C1 segment of cervical spinal cord (tissue), 14 donors: ENCODE measurements around the gene ARID1B.

Experiments
- DNase-seq, 14 donors: peaks; one replicate each; lab custom pipeline; 2025; lab: John Stamatoyannopoulos, UW

The ARID1B gene

DNA sequence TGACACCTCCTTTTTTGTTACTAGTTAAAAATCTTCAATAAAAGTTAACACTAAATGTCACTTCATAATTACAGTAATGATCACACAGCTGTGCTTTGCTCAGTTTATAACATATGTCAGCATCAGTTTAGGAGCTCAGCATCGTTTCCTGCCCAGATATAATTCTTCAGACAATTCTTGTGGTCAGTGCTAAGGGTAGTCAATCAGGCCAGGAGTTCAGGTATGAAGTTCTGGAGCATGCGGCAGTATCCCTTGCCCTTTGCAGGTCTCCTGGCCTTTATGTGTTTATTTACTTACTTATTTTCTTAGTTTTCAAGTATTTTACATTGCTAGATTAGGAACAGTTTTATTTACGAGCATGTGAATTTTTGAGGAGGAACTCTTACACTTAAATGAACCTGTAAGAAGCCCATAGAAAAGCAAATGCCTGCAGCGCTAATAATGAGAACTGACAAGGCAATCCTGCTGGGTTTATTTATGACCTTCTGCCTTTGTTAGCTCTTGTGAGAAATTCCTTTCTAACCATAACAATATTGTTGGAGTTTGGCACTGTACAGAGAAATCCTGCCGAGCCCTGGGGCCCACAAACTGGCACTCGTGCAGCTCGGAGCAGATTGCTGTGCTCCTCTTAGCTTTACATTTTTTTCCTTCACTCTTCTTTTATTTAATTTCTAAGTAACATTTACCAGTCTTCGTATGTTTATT, 293.4 kb downstream of the ARID1B start:
- peak in 1 of 14 donors; percentile 95 for DNase-seq

GRCh38 chr6:157072128-157072527, 294.9 kb downstream of the ARID1B start:
- no peak for DNase-seq

DNA sequence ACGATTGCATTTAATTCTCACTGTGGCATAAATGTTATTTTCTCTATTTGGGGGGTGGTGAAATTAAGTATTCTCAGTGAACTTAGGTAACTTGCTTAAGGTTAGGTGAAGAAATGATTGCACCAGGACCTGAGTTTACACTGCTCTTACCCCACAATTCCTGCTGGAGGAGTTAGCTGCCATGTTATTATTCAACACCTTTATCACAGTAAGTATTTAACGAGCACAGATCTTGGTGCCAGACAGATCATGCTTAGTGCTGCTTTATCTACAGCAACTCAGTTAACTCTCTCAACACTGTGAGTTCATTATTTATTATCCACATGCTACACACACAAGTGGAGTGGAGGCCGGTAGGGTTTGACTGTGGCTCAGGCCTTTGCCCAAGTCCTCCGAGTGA, 296.4 kb downstream of the ARID1B start:
- no peak for DNase-seq

- DNase-seq: no peak
These were observed 297.8 kb downstream of the ARID1B start for GRCh38 chr6:157074969-157075368.

DNA sequence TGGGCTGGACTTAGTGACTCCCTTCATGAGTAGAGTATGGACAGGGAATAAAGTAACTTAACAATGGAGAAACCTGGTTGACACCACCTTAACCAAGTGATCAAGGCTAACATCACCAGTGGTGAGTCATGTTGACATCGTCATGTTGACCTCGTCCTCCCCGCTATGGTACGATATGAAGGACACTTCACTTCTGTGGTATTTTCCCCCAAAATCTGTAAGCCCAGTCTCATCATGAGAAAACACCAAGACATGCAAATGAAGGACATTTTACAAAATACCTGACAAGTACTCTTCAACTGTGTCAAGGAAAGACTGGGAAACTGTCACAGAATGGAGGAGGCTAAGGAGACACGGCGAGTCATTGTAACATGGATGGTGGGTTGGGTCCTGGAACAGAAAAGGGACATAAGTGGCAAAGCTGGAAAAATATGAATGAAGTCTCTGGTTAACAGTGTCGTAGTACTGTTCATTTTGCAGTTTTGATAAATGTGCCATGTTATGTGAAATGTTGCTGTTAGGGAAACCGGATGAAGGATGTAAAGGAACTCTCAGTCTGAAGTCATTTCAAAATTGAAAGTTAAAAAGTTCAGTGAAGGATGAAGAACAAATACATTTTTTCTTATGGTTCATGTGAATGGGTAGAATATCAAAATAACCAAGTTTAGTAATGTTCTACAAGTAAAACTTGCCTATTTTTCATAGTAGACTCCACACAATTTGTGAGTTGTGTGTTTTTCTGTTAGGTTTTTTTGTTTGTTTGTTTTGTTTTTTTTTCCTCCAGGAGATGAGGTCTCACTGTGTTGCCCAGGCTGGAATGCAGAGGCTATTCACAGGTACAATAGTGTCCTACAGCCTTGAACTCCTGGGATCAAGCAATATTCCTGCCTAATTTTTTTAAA, 298.6 kb downstream of the ARID1B start:
- DNase-seq: no peak

DNA sequence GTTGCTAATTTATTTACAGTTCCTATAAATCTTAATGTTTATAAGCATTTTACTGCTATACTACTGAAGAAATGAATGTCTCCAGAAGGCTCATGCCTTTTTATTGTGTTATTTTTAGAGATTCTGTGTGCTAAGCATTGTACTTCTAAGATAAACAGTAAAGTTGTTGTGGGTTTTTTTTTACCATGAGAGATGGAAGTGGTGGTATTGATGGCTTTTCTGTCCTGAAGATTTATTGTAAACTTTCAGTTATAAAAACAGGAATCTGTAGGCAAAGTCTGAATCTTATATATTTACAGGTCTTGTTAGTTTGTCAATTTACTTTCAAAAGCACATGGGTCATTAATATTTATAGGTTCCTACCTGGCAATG, 299.3 kb downstream of the ARID1B start:
- no peak for DNase-seq

- DNase-seq: no peak
These were observed 300.1 kb downstream of the ARID1B start for GRCh38 chr6:157077251-157077650.

GRCh38 chr6:157078326-157078725, 301.1 kb downstream of the ARID1B start:
- DNase-seq: no peak

DNA sequence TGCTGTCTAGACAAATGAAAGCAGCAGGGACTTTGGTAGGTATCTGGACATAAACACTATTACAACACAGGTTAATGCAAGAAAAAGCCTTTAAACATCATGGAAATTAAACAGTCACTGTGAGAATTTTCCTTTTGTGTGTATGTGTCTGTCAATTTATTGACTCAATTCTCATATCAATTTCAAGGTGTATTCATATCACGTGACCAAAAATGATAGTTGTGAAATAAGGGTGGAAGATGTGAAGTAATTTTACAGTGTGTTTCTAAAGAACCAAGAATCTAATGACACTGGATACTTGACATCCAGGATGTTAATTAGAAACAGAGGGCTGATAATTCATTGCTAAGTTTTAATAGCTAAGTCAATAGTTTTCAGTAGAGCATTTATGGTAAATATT, 302.1 kb downstream of the ARID1B start:
- DNase-seq: no peak

- no peak for DNase-seq
These were observed 302.6 kb downstream of the ARID1B start for GRCh38 chr6:157079771-157080170.

DNA sequence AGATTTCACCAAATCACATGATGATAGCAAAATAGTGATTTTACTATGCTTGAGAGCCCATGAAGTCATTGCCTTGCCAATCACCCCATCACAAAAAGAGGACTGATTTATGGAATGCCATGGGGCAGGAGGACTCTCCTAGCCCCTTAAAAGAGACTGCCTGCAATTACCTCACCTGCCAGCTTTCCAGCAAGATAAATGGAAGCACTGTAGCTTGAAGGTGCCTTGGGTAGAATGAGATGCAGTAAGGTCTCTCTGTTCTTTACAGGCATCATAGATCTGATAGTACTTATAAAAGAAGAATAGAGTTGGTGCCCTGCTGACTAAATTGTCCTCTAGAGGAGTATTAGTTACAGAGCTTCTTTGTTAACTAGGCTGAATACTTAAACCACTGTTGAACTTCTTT, 303.8 kb downstream of the ARID1B start:
- no peak for DNase-seq

DNA sequence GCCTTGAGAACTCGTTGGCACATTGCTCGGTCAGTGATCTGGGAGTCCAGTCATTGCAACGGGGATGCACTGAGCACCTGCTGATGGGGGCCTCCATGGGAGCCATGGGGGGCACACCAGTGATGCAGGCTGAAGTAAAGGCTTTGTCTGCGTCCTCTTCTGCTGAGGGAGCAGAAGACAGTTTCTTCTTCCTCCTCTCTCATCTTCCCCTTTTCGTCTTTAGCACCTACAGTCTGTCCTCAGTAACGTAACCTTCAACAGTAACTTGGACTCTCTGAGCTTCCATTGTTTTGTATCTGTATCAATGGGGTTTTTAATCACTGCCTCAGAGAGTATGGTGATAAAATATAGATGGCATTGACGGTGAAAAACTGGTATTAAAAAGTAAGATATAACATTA, 306.2 kb downstream of the ARID1B start:
- DNase-seq: no peak

DNA sequence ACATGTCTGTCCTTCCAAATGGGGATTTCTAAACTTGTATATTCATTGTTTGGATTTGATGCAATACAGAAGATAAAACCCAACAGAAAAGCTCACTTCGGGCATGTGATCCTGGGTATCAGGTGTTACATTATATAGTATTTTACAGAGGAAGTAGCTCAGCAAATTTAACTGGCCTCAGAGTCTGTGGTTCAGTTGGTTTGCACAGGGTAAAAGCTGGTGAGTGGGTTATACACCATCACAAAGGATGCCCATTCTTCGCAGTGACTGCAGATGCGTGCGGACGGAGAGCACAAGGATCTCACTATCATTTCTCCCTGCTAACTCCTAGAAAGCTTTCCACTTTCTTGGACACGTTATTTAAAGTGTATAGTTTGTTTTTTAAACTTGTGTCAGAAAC, 309.5 kb downstream of the ARID1B start:
- no peak for DNase-seq

- no peak for DNase-seq
These were observed 310.8 kb downstream of the ARID1B start for GRCh38 chr6:157087974-157088373.

- DNase-seq: no peak
These were observed 311.7 kb downstream of the ARID1B start for GRCh38 chr6:157088841-157089240.

- peak in 1 of 14 donors; percentile 40 for DNase-seq
These were observed 312.1 kb downstream of the ARID1B start for GRCh38 chr6:157089258-157089657.

GRCh38 chr6:157089851-157090250, 312.7 kb downstream of the ARID1B start:
- peak in 1 of 14 donors; percentile 48 for DNase-seq

GRCh38 chr6:157090736-157091135, 313.6 kb downstream of the ARID1B start:
- peak in 1 of 14 donors; percentile 51 for DNase-seq

GRCh38 chr6:157091243-157091642, 314.1 kb downstream of the ARID1B start:
- peak in 1 of 14 donors; percentile 51 for DNase-seq

GRCh38 chr6:157091856-157092460, 314.8 kb downstream of the ARID1B start:
- peak in 1 of 14 donors; percentile 72 for DNase-seq

DNA sequence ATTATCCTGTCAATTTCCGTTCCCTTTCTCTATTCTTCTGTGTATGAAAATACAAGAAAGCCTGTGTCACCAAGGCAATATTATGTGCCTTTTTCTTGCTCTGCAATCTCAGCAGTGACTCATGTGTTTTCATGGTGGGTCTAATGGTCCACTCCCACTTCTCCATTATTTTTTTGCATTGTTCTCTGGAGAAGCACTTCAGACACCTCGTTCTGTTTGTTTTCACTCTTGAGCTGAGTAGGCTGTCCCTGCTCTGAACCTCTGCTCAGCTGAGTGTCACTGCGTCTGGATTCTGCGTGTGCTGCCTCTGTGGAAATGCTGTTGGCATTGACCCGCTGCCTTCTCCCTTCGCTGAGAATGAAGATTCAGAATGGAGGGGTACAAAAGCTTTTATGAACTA, 315.6 kb downstream of the ARID1B start:
- DNase-seq: no peak

- DNase-seq: no peak
These were observed 316.4 kb downstream of the ARID1B start for GRCh38 chr6:157093536-157093935.
